Effector CD4-positive, alpha-beta T cell (primary cell): ENCODE results near the gene MAD2L2.

ENCODE experiments used
- DNase-seq: peaks from one replicate; pipeline ENCODE4 v3.0.0-alpha.2; 2020
- total RNA-seq: gene quantifications from one replicate; lab custom pipeline; 2026; lab: John Stamatoyannopoulos, UW

Gene MAD2L2
- 20.1 reads per million, percentile 47 among the genes with 10 or more reads in this experiment for total RNA-seq

- peak; percentile 88 for DNase-seq
Observed at GRCh38 chr1:11681071-11681771, at the start of gene MAD2L2. Gene MAD2L2 (minus strand): TSS chr1:11681148. CDS start chr1:11680601, 547 bp downstream.

- no peak for DNase-seq
Observed at GRCh38 chr1:11730429-11730891, 49.5 kb upstream of the MAD2L2 start.

- DNase-seq, result no peak
Observed at GRCh38 chr1:11729498-11730428, 48.8 kb upstream of the MAD2L2 start.

GRCh38 chr1:11729155-11729497, 48.2 kb upstream of the MAD2L2 start:
- no peak for DNase-seq

GRCh38 chr1:11728126-11728806, 47.3 kb upstream of the MAD2L2 start:
- no peak for DNase-seq

- no peak for DNase-seq
Observed at GRCh38 chr1:11727119-11727518, 46.2 kb upstream of the MAD2L2 start.

GRCh38 chr1:11725616-11726015, 44.7 kb upstream of the MAD2L2 start:
- no peak for DNase-seq

GRCh38 chr1:11722538-11722937, 41.6 kb upstream of the MAD2L2 start:
- DNase-seq, result no peak

GRCh38 chr1:11721311-11721710, 40.4 kb upstream of the MAD2L2 start:
- no peak for DNase-seq

- DNase-seq, result no peak
Observed at GRCh38 chr1:11720525-11720924, 39.6 kb upstream of the MAD2L2 start.

GRCh38 chr1:11720033-11720376, 39.1 kb upstream of the MAD2L2 start:
- DNase-seq, result no peak

GRCh38 chr1:11719313-11720032, 38.5 kb upstream of the MAD2L2 start:
- DNase-seq, result peak; percentile 82

- no peak for DNase-seq
Observed at GRCh38 chr1:11714831-11715575, 34.1 kb upstream of the MAD2L2 start.

GRCh38 chr1:11713095-11713494, 32.1 kb upstream of the MAD2L2 start:
- no peak for DNase-seq

GRCh38 chr1:11712285-11712684, 31.3 kb upstream of the MAD2L2 start:
- no peak for DNase-seq

- DNase-seq, result no peak
Observed at GRCh38 chr1:11711490-11711889, 30.5 kb upstream of the MAD2L2 start.

- no peak for DNase-seq
Observed at GRCh38 chr1:11708554-11709350, 27.8 kb upstream of the MAD2L2 start.

- DNase-seq, result no peak
Observed at GRCh38 chr1:11707621-11708276, 26.8 kb upstream of the MAD2L2 start.

- DNase-seq, result no peak
Observed at GRCh38 chr1:11706292-11706691, 25.3 kb upstream of the MAD2L2 start.

- DNase-seq, result no peak
Observed at GRCh38 chr1:11705596-11705995, 24.6 kb upstream of the MAD2L2 start.
